Testis (tissue), 2 donors: ENCODE results near the gene ZFAND2B.

Source experiments
- POLR2A ChIP-seq: fragments of 450-650 bp; IDR thresholded peaks from one replicate; pipeline ENCODE4 v1.6.1; 2017; ENCODE audit warnings: antibody characterized with exemption, mild to moderate bottlenecking, moderate library complexity
- TF ChIP-seq, protein P1 (sequence below), 3 experiments: fragments of 450-650 bp in 2 of 3; fragments of 200-600 bp in 1 of 3; sonication (generic) in 1 of 3; IDR thresholded peaks; one replicate each; pipeline ENCODE4 v1.5.1; 2016 to 2019; ENCODE audit warnings: antibody characterized with exemption in 3 of 3, mild to moderate bottlenecking in 2 of 3, moderate library complexity in 1 of 3

DNA sequence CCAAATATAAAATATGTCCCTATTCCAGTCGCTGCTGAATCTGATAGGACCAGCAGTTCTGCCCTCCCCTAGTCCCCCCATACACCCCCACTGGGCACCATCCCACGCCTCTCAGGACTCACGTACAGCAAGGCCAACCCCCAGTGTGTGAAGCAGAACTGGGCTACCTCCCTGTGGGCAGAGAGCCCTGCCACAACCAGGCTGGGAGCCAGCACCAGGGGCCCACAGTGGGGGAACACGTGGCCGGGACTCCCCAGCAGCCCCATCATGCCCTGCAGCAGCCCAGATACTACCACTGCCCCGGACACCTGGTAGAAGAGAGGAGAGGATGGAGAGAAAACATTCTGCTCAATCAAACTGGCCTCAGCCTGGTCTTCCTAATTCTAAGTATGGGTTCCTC lies 38.1 kb upstream of the ZFAND2B start:
- TF ChIP-seq POLR2A = no peak
- TF ChIP-seq, protein P1, sequence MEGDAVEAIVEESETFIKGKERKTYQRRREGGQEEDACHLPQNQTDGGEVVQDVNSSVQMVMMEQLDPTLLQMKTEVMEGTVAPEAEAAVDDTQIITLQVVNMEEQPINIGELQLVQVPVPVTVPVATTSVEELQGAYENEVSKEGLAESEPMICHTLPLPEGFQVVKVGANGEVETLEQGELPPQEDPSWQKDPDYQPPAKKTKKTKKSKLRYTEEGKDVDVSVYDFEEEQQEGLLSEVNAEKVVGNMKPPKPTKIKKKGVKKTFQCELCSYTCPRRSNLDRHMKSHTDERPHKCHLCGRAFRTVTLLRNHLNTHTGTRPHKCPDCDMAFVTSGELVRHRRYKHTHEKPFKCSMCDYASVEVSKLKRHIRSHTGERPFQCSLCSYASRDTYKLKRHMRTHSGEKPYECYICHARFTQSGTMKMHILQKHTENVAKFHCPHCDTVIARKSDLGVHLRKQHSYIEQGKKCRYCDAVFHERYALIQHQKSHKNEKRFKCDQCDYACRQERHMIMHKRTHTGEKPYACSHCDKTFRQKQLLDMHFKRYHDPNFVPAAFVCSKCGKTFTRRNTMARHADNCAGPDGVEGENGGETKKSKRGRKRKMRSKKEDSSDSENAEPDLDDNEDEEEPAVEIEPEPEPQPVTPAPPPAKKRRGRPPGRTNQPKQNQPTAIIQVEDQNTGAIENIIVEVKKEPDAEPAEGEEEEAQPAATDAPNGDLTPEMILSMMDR (IDR thresholded peaks at IDR 0.05) = no peak
